Activated T-cell treated with anti-CD3 and anti-CD28 coated beads, Interleukin-2, amount 50 U/mL, for 48 hours (primary cell): ENCODE measurements around the gene NPAP1.
"Not testable (repeated sequence)": the region's sequence is repeated elsewhere in the genome, so short reads cannot be mapped to it uniquely, and the experiment has no call there.

Experiments
- DNase-seq, 2 experiments: peaks; one replicate each; pipeline ENCODE4 v3.0.0-alpha.2; 2020

The NPAP1 gene

DNA sequence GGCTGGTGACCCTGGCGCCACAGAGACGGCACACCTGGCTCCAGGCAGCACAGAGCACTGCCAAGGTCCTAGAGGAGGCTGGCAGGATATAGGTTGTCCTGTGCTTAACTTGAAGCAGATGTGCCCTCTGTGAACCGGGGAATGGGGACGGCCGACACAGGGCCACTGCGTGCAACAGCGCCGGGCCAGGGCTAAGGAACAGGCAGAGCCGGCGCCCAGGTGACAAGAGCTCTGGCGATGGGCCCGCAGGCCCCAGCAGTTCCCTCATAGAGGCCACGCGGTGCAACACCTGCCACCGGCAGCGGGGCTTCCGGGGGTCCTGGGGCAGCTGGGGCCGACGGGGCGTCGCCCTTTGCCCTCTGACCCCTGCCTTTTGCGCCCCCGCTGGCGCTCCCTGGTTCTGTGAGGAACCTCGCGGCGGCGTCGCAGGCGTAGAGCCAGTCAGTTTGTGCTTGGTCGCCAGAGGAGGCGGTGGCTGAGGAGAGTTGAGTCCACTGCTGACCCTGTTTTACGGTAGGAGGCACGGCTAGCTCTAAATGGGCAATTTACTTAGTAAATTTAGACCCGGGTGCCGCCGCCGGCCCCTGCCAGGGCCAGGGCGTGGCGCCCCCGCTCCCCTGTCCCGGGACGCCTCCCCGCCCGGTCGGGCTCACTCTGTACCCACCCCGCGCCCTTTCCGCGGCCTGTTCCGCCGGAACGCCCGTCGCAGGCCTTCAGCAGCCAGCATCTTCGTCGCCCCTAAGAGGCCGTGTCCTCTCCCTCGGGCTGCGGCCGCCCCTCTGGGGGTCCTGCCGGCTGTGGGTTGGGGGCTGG, at the start of gene NPAP1:
Gene NPAP1, plus strand, starts transcription at position 444 of the 813 bp plus-strand sequence. Its CDS starts 93 bp downstream, at position 537.
- no peak for DNase-seq

DNA sequence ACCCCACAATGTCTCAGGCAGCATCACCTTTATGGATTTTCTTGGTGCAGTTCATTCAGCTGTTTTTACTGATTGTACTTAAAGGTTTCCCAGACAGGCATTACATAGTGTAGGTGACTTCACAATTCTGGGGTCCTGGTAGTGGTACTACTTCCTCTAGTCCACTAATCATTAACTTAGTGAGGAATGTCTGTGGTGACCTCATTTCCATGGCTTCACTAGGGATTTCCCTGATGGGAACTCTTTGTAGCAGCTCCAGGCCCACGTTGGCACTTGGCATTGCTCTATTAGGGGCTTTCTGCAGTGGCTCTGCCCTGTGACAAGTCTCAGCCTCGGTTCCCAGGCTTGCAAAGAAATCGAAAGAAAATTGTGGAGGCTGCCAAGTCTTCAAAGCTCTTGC, 48.1 kb upstream of the NPAP1 start:
- DNase-seq: no peak

- DNase-seq: no peak
Measured at GRCh38 chr15:24633082-24633481, 42.5 kb upstream of the NPAP1 start.

DNA sequence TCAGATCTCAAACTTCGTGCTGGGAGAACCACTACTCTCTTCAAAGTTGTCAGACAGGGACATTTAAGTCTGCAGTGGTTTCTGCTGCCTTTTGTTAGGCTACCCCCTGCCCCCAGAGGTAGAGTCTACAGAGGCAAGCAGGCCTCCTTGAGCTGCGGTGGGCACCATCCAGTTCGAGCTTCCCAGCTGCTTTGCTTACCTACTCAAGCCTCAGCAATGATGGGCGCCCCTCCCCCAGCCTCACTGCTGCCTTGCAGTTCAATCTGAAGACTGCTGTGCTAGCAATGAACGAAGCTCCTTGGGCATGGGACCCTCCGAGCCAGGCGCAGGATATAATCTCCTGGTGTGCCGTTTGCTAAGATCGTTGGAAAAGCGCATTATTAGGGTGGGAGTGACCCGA, 36.2 kb upstream of the NPAP1 start:
- not testable (repeated sequence) for DNase-seq

GRCh38 chr15:24645627-24646026, 29.9 kb upstream of the NPAP1 start:
- no peak for DNase-seq

GRCh38 chr15:24659622-24660021, 16.0 kb upstream of the NPAP1 start:
- no peak for DNase-seq

GRCh38 chr15:24662991-24663390, 12.6 kb upstream of the NPAP1 start:
- no peak for DNase-seq

DNA sequence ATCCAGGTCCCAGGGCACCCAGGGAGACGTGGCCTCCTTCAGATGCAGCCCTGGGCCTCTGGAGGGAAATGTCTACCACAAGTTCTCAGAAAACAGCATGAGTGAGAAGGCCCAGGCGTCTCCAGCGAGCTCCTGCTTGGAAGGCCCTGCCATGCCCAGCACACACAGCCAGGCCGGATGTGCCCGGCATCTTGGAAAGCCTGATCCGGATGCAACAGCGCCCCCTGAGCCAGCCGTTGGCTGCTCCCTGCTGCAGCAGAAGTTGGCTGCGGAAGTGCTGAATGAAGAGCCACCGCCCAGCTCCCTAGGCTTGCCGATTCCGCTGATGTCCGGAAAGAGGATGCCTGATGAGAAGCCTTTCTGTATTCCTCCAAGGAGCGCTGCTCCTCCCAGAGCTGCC, 856 bp downstream of the NPAP1 start:
- no peak for DNase-seq

GRCh38 chr15:24678485-24678884, 2.9 kb downstream of the NPAP1 start:
- no peak for DNase-seq

DNA sequence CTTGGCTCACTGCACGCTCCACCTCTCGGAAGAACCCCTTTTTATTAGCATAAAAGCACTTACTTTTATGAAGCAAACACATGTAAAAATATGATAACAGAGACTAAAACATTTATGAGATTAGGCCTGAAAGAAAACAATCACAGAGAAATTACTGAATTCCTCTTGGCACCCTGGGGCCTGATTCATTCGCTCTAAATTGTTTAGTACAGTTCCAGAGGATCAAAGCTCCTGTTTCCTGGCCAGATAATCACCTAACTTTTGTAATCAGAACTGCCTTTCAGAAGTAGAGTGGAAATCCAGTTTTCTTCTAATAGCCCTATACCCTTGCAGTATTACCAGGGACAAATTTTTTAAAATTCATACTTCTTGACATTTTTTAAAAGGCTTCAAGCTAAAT, 6.4 kb downstream of the NPAP1 start:
- no peak for DNase-seq

- not testable (repeated sequence) for DNase-seq
Measured at GRCh38 chr15:24682905-24683304, 7.3 kb downstream of the NPAP1 start.

DNA sequence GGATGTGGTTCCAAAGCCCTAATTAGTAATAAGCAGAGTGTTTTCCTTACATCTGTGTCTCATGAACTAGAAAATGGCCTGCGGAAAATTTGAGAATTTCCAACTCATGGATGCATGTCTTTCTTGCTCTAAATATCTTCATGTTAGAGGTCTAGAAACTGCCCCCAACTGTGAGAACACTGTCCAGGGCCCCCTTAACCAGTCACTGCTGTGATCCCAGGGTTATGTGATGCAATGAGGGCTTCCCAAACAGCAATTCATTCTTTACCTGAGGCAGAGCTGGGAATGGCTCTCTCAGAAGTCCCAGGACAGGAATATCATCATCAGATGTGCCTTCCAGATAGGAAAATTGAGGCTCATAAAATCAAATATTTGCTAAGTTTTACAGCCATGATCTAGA, 8.2 kb downstream of the NPAP1 start:
- no peak for DNase-seq

- no peak for DNase-seq
Measured at GRCh38 chr15:24684313-24684712, 8.7 kb downstream of the NPAP1 start.

GRCh38 chr15:24696201-24696600, 20.6 kb downstream of the NPAP1 start:
- DNase-seq: no peak

DNA sequence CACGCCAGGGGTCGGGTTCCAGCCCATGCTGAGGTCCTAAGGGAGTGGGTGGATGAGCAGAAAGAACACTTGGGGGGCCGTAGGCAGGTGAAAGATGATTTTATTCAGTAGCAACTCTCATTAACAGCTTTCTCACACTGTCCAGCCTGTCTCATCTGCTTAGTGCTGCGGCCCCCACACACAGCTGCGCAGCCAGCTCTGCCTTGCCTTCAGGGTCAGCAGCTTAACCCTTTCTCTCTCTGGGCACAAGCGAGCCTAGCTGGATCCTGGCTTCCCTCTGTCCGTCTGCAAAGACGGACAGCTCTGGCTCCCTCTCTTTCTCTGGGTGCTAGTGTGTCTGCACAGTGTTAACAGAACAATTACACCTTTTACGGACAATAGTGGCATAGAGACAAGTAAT, 21.3 kb downstream of the NPAP1 start:
- no peak for DNase-seq

DNA sequence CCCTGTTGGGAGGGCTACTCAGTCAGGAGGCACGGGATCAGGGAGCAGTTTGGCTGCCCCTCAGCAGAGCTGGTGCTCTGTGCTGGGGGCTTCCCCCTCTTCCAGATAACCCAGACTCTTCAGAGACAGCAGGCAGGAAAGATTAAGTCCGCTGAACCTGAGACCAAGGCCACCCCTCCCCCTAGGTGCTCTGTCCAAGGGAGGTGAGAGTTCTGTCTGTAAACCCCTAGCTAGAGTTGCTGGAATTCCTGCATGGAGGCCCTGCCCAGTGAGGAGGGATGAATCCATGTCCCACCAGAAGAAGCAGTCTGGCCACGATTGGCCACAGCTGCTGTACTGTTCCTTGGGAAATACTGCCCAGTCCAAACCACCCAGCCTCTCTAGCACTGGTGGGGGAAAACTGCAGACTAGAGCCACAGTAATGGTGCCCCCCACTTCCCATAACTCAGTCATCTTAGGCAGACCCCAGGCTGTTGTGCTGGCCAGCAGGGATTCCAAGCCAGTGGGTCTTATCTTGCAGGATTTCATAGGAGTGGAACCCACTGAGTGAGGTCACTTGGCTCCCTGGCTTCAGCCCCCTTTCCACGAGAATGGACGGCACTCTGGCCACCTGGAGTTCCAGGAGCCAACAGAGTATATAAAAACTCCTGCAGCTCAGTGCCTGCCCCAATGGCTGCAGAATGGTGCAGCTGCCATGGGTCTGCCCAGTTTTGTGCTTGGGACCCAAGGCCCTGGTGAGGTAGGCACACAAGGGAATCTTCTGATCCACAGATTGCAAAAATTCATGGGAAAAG, 42.9 kb downstream of the NPAP1 start:
- no peak for DNase-seq

GRCh38 chr15:24729760-24730159, 54.2 kb downstream of the NPAP1 start:
- no peak for DNase-seq
